ENCODE results near the gene SYF2. TPM values are rescaled to one million over a fixed set of nuclear protein-coding genes. Genes with fewer than 3 reads are reported as not detected.

SYF2 gene
- total RNA-seq (2012; rRNA removed) (8.6 and 22.2 TPM in 2 replicates), polyA plus RNA-seq (2012; rRNA removed) (16.8 and 19.5 TPM in 2 replicates), Bru-seq, nascent RNA (percentile 71 among the genes with signal in this experiment), BruChase-seq, experiment 1, labeled RNA remaining after a 6-hour chase (percentile 79 among the genes with signal in this experiment), BruChase-seq, experiment 2, labeled RNA remaining after a 2-hour chase (percentile 65 among the genes with signal in this experiment)
- 1.9 and 2.6 TPM in 2 replicates for polyA plus RNA-seq (2012; cell fraction: cytosol; rRNA removed)
- polyA plus RNA-seq (2012; cell fraction: nucleus; rRNA removed; ENCODE audit: low replicate concordance), result 0.99 and 6.8 TPM in 2 replicates
- long read RNA-seq, transcript SYF2-201 (7 exons, 1,345 nt), result major isoform, 19 of 31 reads
- long read RNA-seq, partial matches to known transcripts, result 5 of 31 reads
- long read RNA-seq, other reads (novel, unspliced or antisense), result 4 of 31 reads

DNA sequence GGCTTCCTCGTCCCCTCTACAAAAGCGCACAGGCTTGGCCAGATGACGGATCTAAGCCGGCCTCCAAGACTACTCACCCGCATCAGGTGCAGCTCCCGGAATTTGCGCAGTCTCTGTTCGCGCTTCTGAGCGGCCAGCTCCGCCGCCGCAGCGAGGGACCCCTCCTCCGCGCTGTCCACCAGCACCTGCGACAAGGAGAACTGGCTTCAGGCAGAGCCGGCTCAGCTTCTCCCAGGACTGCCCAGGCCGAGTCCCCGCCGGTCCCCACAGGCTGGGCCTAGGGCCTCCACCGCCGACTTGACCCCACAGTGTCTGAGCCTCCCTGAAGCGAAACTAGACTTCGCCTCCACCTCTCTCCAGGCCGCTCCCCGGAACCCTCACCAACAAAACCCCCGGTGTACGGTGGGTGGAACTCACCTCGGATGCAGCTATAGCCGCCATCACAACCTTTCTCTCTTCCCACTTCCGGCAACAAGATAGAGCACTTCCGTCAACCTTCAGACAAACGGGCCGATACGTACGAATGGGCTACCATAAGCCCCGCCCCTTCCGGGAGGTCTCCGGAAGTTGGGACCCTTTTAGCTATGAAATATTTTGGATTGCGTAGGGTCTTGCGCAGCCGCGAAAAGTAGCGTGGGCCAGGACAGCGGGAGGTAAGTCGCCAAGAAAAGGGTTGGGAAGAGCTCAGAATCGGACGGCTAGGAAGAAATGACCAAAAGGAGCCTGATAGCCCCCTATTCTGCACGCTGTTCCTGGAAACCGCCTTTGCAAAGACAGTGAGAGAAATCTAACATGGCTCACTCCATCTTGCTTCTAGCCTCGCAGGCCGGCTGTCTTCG lies at the start of gene SYF2:
TSS of gene SYF2 (minus strand) at position 476 of the 839 bp plus-strand sequence. CDS start at position 441, 35 bp downstream.
- Histone ChIP-seq H2BK15ac (ENCODE audit: low read depth, low read length) (peak within 1 kb of the TSS; percentile 13; the same call in 1 of the 3 replicates), H4K20me1 (ENCODE audit: insufficient read depth, low read length) (peaks cover 3% of the 10 kb centered on the region; the same call in 1 of the 2 replicates), H3K27me3 (ENCODE audit: control insufficient read depth, insufficient read depth, low read length) (no peaks in the 10 kb centered on the region), H3K79me1 (ENCODE audit: low read depth in 1 of 2, low read length in 2 of 2) (peaks cover 15 to 50% of the 10 kb centered on the region in 2 experiments), H3K9me3 (ENCODE audit: control insufficient read depth, insufficient read depth, low read length) (no peaks in the 10 kb centered on the region), H2BK120ac (ENCODE audit: low read depth, low read length) (peak within 1 kb of the TSS; percentile 45; the same call in 1 of the 2 replicates), H3K23ac (ENCODE audit: low read depth, low read length) (peak within 1 kb of the TSS; percentile 97), H2BK20ac (ENCODE audit: low read depth, low read length) (0 out of 2 replicates have a peak within 1 kb of the TSS, but pooled peaks have one; percentile 17), H2BK5ac (ENCODE audit: low read depth, low read length, poor library complexity, severe bottlenecking) (peak within 1 kb of the TSS; percentile 90), H2AFZ (replicated peaks; ENCODE audit: low read length, poor library complexity) (peak within 1 kb of the TSS; percentile 96), H3K27ac (ENCODE audit: insufficient read depth, low read length) (peak within 1 kb of the TSS; percentile 89), H3K9me1 (ENCODE audit: insufficient read depth, low read length) (peaks cover 7% of the 10 kb centered on the region; the same call in 1 of the 2 replicates), H4K8ac (ENCODE audit: low read depth in 2 of 2, low read length in 2 of 2) (peak within 1 kb of the TSS; percentile 86 to 99), H3K14ac (replicated peaks; ENCODE audit: low read depth, low read length) (peak within 1 kb of the TSS; percentile 98), H3K9ac (ENCODE audit: low read depth, low read length) (peak within 1 kb of the TSS; percentile 89), H2AK5ac (ENCODE audit: low read depth, low read length) (peak within 1 kb of the TSS; percentile 87), H3K4me2 (ENCODE audit: low read depth, low read length) (peak within 1 kb of the TSS; percentile 96), H3K4ac (ENCODE audit: low read depth, low read length) (peak within 1 kb of the TSS; percentile 96), H3K36me3 (ENCODE audit: control insufficient read depth, insufficient read depth, low read length) (peaks cover 5% of the 10 kb centered on the region; the same call in 1 of the 2 replicates), H3K4me3 (ENCODE audit: insufficient read depth, low read depth, low read length) (peak within 1 kb of the TSS; percentile 76), H4K5ac (ENCODE audit: low read depth, low read length) (peak within 1 kb of the TSS; percentile 91), H3K4me1 (ENCODE audit: control insufficient read depth, insufficient read depth, low read length) (peaks cover 2% of the 10 kb centered on the region), H3K56ac (ENCODE audit: extremely low read depth, insufficient read depth, low read length) (peak within 1 kb of the TSS; percentile 90), H3K18ac (ENCODE audit: low read depth, low read length) (peak within 1 kb of the TSS; percentile 70), H4K91ac (ENCODE audit: insufficient read depth, low read depth, low read length) (peak within 1 kb of the TSS; percentile 86), H2AK9ac (replicated peaks; ENCODE audit: low read depth, low read length, poor library complexity) (peak within 1 kb of the TSS; percentile 96)
- dilution Hi-C loops (cut with HindIII; ENCODE audit: low sequenced_read_pairs, unreplicated experiment) (no loop called here), in situ Hi-C loops (cut with MboI; ENCODE audit: low sequenced_read_pairs) (loop anchor here (25.0 kb wide), 1 partner anchor 580 kb away; the partner anchor contains the start of genes MTFR1L and SELENON), intact Hi-C loops (cut with micrococcal nuclease) (no loop called here)
- BruUV-seq (replicated peaks), result TSS peak; percentile 65
- CTCF ChIA-PET, result interaction anchor here (0.5 kb wide), 1 partner anchor 637 kb away, joined by 3 read pairs; no protein-coding TSS in a partner anchor
- WGBS, 2 experiments (ENCODE audit: extremely low coverage in 2 of 2, insufficient read length in 1 of 2), result 1% methylated on average over 28 of the region's 54 CpGs; no CpG with 5 or more reads in 1 of the 2 experiments
- POLR2A ChIA-PET (ENCODE audit: unreplicated experiment), result interaction anchor here (2.6 kb wide), 1 partner anchor 15 kb away, joined by 12 read pairs; the partner anchor contains the start of gene RSRP1
- ATAC-seq (ENCODE audit: low read depth), result peak; percentile 86
- peak; percentile 91 for DNase-seq
- TF ChIP-seq MXI1 (IDR thresholded peaks at IDR 0.05; ENCODE audit: borderline replicate concordance, low read depth, low read length) (peak; percentile 2; the same call in 1 of the 2 replicates), CHD1 (IDR thresholded peaks at IDR 0.05; ENCODE audit: low read depth, low read length) (no peak), SMC3 (IDR thresholded peaks at IDR 0.05; ENCODE audit: low read depth, low read length) (no peak), RAD21 (IDR thresholded peaks at IDR 0.05; ENCODE audit: low read length) (no peak), FOS (IDR thresholded peaks at IDR 0.05; ENCODE audit: low read depth, low read length) (no peak), POLR2A (IDR thresholded peaks at IDR 0.05; ENCODE audit: low read depth, low read length) (peak; percentile 78; the same call in 1 of the 2 replicates), MAFK (IDR thresholded peaks at IDR 0.05; ENCODE audit: low read depth, low read length) (no peak)
- TF ChIP-seq, protein P1, sequence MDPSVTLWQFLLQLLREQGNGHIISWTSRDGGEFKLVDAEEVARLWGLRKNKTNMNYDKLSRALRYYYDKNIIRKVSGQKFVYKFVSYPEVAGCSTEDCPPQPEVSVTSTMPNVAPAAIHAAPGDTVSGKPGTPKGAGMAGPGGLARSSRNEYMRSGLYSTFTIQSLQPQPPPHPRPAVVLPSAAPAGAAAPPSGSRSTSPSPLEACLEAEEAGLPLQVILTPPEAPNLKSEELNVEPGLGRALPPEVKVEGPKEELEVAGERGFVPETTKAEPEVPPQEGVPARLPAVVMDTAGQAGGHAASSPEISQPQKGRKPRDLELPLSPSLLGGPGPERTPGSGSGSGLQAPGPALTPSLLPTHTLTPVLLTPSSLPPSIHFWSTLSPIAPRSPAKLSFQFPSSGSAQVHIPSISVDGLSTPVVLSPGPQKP (IDR thresholded peaks at IDR 0.05; ENCODE audit: borderline replicate concordance, low read depth, low read length), result no peak
- TF ChIP-seq, protein P2, sequence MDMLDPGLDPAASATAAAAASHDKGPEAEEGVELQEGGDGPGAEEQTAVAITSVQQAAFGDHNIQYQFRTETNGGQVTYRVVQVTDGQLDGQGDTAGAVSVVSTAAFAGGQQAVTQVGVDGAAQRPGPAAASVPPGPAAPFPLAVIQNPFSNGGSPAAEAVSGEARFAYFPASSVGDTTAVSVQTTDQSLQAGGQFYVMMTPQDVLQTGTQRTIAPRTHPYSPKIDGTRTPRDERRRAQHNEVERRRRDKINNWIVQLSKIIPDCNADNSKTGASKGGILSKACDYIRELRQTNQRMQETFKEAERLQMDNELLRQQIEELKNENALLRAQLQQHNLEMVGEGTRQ (IDR thresholded peaks at IDR 0.05; ENCODE audit: low read depth, low read length), result 0 out of 2 replicates have a peak, but pooled peaks have one; percentile 26
- TF ChIP-seq, protein P3, sequence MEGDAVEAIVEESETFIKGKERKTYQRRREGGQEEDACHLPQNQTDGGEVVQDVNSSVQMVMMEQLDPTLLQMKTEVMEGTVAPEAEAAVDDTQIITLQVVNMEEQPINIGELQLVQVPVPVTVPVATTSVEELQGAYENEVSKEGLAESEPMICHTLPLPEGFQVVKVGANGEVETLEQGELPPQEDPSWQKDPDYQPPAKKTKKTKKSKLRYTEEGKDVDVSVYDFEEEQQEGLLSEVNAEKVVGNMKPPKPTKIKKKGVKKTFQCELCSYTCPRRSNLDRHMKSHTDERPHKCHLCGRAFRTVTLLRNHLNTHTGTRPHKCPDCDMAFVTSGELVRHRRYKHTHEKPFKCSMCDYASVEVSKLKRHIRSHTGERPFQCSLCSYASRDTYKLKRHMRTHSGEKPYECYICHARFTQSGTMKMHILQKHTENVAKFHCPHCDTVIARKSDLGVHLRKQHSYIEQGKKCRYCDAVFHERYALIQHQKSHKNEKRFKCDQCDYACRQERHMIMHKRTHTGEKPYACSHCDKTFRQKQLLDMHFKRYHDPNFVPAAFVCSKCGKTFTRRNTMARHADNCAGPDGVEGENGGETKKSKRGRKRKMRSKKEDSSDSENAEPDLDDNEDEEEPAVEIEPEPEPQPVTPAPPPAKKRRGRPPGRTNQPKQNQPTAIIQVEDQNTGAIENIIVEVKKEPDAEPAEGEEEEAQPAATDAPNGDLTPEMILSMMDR (conservative IDR thresholded peaks at IDR 0.05; ENCODE audit: low read depth, low read length), result no peak
